IPS-18a (cell line): ENCODE results near the gene PDZD2.

Experiments
- H3K27ac ChIP-seq: one replicate; pipeline ENCODE4 v1.5.1; 2013; ENCODE audit warnings: low read length
- H3K27me3 ChIP-seq: one replicate; pipeline ENCODE4 v1.6.1; 2013; ENCODE audit warnings: mild to moderate bottlenecking, low read length; ENCODE audit not compliant: control insufficient read depth, insufficient read depth
- H3K36me3 ChIP-seq: one replicate; pipeline ENCODE4 v1.6.1; 2013; ENCODE audit warnings: low read depth, low read length; ENCODE audit not compliant: control insufficient read depth
- H3K4me1 ChIP-seq: one replicate; pipeline ENCODE4 v1.6.1; 2013; ENCODE audit warnings: low read depth, low read length; ENCODE audit not compliant: control insufficient read depth
- H3K4me3 ChIP-seq: one replicate; pipeline ENCODE4 v1.5.1; 2013; ENCODE audit warnings: low read length
- H3K9ac ChIP-seq: one replicate; pipeline ENCODE4 v1.6.1; 2013; ENCODE audit warnings: mild to moderate bottlenecking, low read length, moderate library complexity
- H3K9me3 ChIP-seq: one replicate; pipeline ENCODE4 v1.6.1; 2013; ENCODE audit warnings: low read depth, low read length; ENCODE audit not compliant: control insufficient read depth

The PDZD2 gene

GRCh38 chr5:32135086-32135485 is 496.2 kb downstream of the PDZD2 start:
- Histone ChIP-seq H3K4me3 (no peak overlapping the region), H3K4me1 (no peaks in the 10 kb centered on the region), H3K9me3 (no peaks in the 10 kb centered on the region), H3K9ac (no peak overlapping the region), H3K27ac (no peak overlapping the region), H3K36me3 (peaks cover 43% of the 10 kb centered on the region), H3K27me3 (no peaks in the 10 kb centered on the region)

DNA sequence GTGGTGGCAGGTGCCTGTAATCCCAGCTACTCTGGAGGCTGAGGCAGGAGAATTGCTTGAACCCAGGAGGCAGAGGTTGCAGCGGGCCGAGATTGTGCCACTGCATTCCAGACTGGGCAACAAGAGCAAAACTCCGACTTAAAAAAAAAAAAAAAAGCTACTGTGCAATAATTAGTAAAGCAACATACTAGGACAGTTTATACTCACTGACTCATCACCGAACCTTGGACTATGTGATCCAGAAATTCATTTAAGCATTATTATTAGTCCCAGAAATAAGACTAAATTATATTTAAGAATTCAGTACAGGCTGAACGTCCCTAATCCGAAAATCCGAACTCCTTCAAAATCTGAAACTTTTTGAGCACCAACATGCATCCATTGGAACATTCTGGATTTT is 497.4 kb downstream of the PDZD2 start:
- Histone ChIP-seq H3K36me3 (peaks cover 39% of the 10 kb centered on the region), H3K4me1 (no peaks in the 10 kb centered on the region), H3K9ac (no peak overlapping the region), H3K27ac (no peak overlapping the region), H3K4me3 (no peak overlapping the region), H3K9me3 (no peaks in the 10 kb centered on the region), H3K27me3 (no peaks in the 10 kb centered on the region)

DNA sequence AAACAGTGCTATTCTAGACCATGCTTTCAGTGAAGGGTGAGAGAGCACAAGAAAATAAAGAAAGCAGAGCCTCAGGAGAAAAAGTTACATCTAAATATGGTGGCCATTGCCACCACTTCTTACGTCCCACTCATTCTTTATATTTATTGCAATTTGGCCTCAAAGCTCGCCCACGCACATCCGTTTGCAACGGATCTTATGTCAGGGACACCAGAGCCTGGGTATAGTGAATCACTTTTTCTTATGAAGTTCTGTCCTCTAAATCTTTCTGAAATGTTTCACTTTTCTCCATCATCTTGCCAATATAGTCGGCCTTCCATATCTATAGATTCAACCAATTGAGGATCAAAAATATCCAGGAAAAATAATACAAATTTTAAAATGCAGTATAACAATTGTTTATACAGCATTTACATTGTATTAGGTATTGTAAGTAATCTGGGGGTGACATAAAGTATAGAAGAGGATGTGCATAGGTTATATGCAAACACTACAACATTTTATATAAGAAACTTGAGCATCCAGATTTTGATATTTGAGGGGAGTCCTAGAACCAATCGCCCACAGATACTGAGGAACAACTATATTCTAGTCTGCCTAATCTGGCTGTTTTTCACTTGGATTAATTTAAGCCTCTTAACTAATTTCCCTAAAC is 500.0 kb downstream of the PDZD2 start:
- peaks cover 28% of the 10 kb centered on the region for H3K36me3 ChIP-seq
- H3K27me3 ChIP-seq: no peaks in the 10 kb centered on the region
- H3K27ac ChIP-seq: no peak overlapping the region
- H3K4me3 ChIP-seq: no peak overlapping the region
- H3K4me1 ChIP-seq: no peaks in the 10 kb centered on the region
- H3K9me3 ChIP-seq: no peaks in the 10 kb centered on the region
- no peak overlapping the region for H3K9ac ChIP-seq

DNA sequence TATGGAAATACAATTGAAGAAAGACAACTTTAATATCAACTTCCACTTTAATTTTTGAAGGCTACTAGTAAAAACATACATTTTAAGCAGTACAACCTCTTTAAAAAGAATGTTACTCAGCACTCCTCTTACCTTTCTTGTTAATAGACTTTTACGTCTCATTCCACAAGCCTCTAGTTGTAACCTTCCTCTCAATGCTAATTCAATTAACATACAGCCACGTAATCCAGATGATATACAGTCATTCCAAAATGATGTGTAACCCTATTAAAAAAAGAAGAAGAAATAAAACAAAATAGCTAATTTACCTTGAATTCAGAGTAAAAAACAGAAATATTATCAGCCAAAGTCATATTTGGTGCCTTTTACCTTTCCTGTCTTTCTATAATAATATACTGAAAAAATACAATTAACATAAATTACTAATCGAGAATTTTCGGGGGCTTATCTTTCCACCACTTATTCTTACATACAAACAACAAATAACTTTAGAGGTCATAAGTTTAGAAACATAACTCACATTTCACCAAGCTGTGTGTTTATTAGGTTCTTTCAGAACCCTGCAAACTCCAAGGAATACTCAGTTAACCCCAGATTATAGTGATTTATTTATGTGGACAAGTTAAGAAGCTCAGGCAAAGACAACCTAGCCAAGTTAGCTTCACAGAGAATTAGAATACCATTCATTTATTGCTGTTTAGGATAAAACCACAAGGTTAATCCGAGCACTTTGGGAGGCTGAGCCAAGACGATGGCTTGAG is 504.9 kb downstream of the PDZD2 start:
- H3K36me3 ChIP-seq: peaks cover 12% of the 10 kb centered on the region
- H3K27ac ChIP-seq: no peak overlapping the region
- no peaks in the 10 kb centered on the region for H3K9me3 ChIP-seq
- H3K4me1 ChIP-seq: no peaks in the 10 kb centered on the region
- no peak overlapping the region for H3K4me3 ChIP-seq
- H3K27me3 ChIP-seq: no peaks in the 10 kb centered on the region
- H3K9ac ChIP-seq: no peak overlapping the region

DNA sequence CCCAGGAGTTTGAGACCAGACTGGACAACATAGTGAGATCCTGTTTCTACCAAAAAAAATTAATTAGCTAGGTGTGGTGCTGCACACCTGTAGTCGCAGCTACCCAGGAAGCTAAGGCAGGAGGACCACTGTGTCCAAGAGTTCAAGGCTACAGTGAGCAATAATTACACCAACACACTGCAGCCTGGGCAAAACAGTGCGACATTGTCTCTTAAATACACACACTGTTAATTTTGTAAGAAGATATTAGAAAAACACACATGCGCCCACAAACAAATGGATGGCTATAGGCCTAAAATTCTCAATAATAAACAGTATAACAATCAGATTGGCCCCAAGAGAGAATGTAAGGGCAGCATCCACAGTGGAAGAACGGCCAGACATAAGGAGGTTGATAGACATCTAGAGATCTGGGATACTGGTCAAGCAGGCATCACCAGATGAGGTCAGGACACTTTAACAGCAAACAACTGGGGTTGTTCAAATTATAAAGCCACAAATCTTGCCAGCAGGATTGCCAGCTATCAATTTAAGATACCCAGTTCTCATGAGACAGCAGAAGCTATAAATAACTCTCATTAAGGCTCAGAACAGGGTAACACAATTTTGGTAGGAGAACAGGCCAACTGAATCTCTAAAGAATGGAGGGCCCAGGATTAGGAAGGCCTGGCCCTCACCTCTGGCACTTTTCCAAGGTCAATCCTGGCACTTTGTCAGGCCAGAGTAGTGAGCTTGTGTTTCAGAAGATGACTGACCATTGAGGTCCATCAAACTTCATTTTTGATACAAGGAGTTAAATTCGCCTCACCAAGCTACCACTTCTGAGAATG is 505.7 kb downstream of the PDZD2 start:
- no peaks in the 10 kb centered on the region for H3K9me3 ChIP-seq
- no peak overlapping the region for H3K4me3 ChIP-seq
- no peaks in the 10 kb centered on the region for H3K27me3 ChIP-seq
- H3K36me3 ChIP-seq: peaks cover 4% of the 10 kb centered on the region
- H3K9ac ChIP-seq: no peak overlapping the region
- H3K27ac ChIP-seq: no peak overlapping the region
- no peaks in the 10 kb centered on the region for H3K4me1 ChIP-seq

- no peaks in the 10 kb centered on the region for H3K36me3 ChIP-seq
- no peak overlapping the region for H3K27ac ChIP-seq
- H3K27me3 ChIP-seq: no peaks in the 10 kb centered on the region
- H3K9ac ChIP-seq: no peak overlapping the region
- H3K4me3 ChIP-seq: no peak overlapping the region
- no peaks in the 10 kb centered on the region for H3K9me3 ChIP-seq
- no peaks in the 10 kb centered on the region for H3K4me1 ChIP-seq
Measured at GRCh38 chr5:32145378-32145777, 506.4 kb downstream of the PDZD2 start.

DNA sequence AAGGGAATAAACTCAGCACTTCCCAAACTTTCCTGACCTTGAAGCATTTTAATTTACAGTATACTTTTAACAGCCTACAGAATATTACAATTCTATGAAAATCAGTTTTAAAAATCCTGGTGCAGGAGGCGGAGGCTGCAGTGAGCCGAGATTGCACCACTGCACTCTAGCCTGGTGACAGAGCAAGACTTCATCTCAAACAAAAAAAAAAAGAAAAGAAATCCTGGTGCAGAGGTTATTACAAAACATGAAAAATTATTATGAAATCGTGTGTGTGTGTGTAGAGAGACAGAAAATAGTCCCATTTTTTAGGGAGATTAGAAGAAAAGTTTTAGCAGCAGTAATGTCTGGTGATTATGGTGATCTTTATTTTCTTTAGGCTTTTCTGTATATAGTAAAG is 508.3 kb downstream of the PDZD2 start:
- no peaks in the 10 kb centered on the region for H3K36me3 ChIP-seq
- H3K27me3 ChIP-seq: no peaks in the 10 kb centered on the region
- H3K9me3 ChIP-seq: no peaks in the 10 kb centered on the region
- H3K4me3 ChIP-seq: no peak overlapping the region
- H3K9ac ChIP-seq: no peak overlapping the region
- no peaks in the 10 kb centered on the region for H3K4me1 ChIP-seq
- no peak overlapping the region for H3K27ac ChIP-seq

DNA sequence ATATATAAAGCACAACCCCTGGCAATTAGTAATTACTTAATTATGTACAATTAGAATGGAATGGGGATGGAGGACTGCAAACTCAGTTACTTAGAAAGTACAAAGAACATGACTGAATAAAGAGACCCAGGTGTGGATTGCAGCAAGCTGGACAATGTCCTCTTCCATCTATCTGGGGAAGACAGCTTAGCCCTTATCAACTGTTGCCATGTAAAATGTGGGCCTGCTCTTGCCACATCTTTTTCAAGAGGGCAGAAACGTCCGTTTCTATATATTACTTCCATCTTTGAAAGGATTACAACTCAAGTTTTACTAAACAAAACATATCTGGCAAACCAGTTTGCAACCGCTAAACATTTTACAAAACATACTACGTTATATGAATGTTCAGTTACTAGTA is 509.0 kb downstream of the PDZD2 start:
- no peaks in the 10 kb centered on the region for H3K9me3 ChIP-seq
- H3K36me3 ChIP-seq: no peaks in the 10 kb centered on the region
- no peak overlapping the region for H3K27ac ChIP-seq
- no peaks in the 10 kb centered on the region for H3K4me1 ChIP-seq
- H3K27me3 ChIP-seq: no peaks in the 10 kb centered on the region
- H3K9ac ChIP-seq: no peak overlapping the region
- no peak overlapping the region for H3K4me3 ChIP-seq

DNA sequence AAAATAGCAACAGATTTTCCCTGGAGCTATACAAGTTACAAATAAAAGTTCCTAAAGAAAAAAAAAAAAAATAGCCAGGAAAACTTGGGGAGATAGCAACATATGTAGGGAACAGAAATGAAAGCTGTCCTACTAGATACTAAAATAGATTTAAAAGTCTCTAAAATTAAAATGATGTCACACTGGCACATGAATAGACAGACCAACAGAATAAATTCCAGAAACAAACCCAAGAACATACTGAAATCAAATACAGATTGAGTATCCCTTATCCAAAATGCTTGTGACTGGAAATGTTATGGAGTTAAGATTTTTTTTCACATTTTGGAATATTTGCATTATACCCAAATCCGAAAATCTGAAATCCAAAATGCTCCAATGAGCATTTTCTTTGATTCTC is 511.4 kb downstream of the PDZD2 start:
- Histone ChIP-seq H3K4me3 (no peak overlapping the region), H3K9ac (no peak overlapping the region), H3K4me1 (no peaks in the 10 kb centered on the region), H3K27ac (no peak overlapping the region), H3K36me3 (no peaks in the 10 kb centered on the region), H3K27me3 (no peaks in the 10 kb centered on the region), H3K9me3 (no peaks in the 10 kb centered on the region)

DNA sequence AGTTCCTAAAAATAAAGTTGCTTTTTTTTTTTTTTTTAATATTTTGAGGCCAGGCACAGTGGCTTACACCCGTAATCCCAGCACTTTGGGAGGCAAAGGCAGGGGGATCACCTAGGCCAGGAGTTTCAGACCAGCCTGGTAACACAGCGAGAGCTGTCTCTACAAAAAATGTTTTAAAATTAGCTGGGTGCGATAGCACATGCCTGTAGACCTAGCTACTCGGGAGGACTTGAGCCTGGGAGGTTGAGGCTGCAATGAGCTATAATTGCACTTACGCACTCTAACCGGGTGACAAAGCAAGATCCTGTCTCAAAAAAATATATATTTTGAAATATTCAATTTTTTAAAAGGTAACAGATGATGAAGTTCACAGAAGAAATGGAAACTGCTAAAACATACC is 512.3 kb downstream of the PDZD2 start:
- Histone ChIP-seq H3K9ac (no peak overlapping the region), H3K36me3 (no peaks in the 10 kb centered on the region), H3K27ac (no peak overlapping the region), H3K9me3 (no peaks in the 10 kb centered on the region), H3K27me3 (no peaks in the 10 kb centered on the region), H3K4me3 (no peak overlapping the region), H3K4me1 (no peaks in the 10 kb centered on the region)

DNA sequence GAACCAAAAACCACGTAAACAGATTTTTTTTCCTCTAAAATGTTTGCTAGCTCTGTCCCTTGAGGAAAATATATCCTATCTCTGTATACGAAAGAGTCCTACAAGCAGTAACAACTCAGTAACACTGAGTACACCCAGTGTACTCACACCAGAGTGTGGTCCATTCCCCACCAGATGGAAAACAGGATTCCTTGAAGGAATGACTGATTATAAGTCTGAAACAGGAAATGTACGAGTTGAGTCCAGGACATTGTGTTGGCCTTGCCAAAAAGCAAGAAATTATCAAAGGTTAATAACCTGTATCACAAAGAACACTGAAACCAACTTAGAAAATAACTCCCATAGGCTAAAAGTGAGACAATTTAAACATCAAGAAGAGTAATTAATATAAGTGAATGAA is 514.8 kb downstream of the PDZD2 start:
- H3K27ac ChIP-seq: no peak overlapping the region
- no peaks in the 10 kb centered on the region for H3K9me3 ChIP-seq
- no peaks in the 10 kb centered on the region for H3K27me3 ChIP-seq
- peaks cover 9% of the 10 kb centered on the region for H3K4me1 ChIP-seq
- H3K36me3 ChIP-seq: no peaks in the 10 kb centered on the region
- H3K9ac ChIP-seq: no peak overlapping the region
- H3K4me3 ChIP-seq: no peak overlapping the region
